Right lobe of liver (tissue), 4 donors: ENCODE results near the gene SPRY4.

Experiments
- POLR2A ChIP-seq: fragments of 450-650 bp; IDR thresholded peaks from one replicate; pipeline ENCODE4 v1.6.1; 2017; ENCODE audit warnings: antibody characterized with exemption, mild to moderate bottlenecking
- TF ChIP-seq, protein P1 (sequence below), 4 donors: fragments of 200-600 bp in 3 of 4; fragments of 450-650 bp in 1 of 4; IDR thresholded peaks; one replicate each; pipeline versions ENCODE4 v1.5.1 to v1.8.0; 2016 to 2022; ENCODE audit warnings: antibody characterized with exemption in 4 of 4, mild to moderate bottlenecking in 2 of 4
- donor health status: DM: no; HTN: no; CAD: no.
- donor health status: DM: no; HTN: no; CAD: no.
- donor health status: DM: no; HTN: yes; CAD: no.

DNA sequence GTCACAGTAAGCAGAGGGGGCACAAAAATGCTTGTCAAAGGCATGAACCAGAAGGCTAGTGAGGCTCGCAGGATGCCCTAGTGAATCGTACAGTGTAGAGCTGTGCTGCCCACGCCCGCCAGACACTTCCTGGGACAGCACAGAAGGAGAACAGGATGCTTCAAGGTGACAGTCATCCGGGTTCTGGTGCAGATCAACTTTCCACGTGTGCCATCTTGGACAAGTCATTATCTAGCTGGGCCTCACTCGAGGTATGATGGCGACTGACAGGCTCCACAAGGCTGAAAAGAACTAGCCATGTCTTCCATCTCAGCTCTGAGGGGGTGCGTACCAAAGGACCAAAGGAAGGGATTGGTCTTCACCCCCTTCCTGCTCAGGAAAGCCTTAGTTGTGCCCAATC is 14.0 kb downstream of the SPRY4 start:
- TF ChIP-seq, protein P1, sequence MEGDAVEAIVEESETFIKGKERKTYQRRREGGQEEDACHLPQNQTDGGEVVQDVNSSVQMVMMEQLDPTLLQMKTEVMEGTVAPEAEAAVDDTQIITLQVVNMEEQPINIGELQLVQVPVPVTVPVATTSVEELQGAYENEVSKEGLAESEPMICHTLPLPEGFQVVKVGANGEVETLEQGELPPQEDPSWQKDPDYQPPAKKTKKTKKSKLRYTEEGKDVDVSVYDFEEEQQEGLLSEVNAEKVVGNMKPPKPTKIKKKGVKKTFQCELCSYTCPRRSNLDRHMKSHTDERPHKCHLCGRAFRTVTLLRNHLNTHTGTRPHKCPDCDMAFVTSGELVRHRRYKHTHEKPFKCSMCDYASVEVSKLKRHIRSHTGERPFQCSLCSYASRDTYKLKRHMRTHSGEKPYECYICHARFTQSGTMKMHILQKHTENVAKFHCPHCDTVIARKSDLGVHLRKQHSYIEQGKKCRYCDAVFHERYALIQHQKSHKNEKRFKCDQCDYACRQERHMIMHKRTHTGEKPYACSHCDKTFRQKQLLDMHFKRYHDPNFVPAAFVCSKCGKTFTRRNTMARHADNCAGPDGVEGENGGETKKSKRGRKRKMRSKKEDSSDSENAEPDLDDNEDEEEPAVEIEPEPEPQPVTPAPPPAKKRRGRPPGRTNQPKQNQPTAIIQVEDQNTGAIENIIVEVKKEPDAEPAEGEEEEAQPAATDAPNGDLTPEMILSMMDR (IDR thresholded peaks at IDR 0.05): no peak
- TF ChIP-seq POLR2A: no peak
